Subcutaneous adipose tissue (tissue), 4 donors: Measurements from ENCODE around the gene CPN1. TPM values are rescaled to one million over a fixed set of nuclear protein-coding genes. Genes with fewer than 3 reads are reported as not detected.

Experiments
- total RNA-seq, 4 donors: library from RNA; depleted of rRNA; stranded (reverse); fragments of >200 nt; gene quantifications; one replicate each; pipeline ENCODE4 v1.1.0, GENCODE V29; 2016
- TF ChIP-seq, protein P1 (sequence below): fragments of 450-650 bp; IDR thresholded peaks from one replicate; pipeline ENCODE4 v1.5.1; 2016; ENCODE audit warnings: low read depth, mild to moderate bottlenecking, control low read depth, antibody characterized with exemption, moderate library complexity

CPN1 gene
- total RNA-seq, 4 donors from 2014 or later: not detected

GRCh38 chr10:99999319-100000108, 82.2 kb downstream of the CPN1 start:
- TF ChIP-seq, protein P1, sequence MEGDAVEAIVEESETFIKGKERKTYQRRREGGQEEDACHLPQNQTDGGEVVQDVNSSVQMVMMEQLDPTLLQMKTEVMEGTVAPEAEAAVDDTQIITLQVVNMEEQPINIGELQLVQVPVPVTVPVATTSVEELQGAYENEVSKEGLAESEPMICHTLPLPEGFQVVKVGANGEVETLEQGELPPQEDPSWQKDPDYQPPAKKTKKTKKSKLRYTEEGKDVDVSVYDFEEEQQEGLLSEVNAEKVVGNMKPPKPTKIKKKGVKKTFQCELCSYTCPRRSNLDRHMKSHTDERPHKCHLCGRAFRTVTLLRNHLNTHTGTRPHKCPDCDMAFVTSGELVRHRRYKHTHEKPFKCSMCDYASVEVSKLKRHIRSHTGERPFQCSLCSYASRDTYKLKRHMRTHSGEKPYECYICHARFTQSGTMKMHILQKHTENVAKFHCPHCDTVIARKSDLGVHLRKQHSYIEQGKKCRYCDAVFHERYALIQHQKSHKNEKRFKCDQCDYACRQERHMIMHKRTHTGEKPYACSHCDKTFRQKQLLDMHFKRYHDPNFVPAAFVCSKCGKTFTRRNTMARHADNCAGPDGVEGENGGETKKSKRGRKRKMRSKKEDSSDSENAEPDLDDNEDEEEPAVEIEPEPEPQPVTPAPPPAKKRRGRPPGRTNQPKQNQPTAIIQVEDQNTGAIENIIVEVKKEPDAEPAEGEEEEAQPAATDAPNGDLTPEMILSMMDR: no peak

DNA sequence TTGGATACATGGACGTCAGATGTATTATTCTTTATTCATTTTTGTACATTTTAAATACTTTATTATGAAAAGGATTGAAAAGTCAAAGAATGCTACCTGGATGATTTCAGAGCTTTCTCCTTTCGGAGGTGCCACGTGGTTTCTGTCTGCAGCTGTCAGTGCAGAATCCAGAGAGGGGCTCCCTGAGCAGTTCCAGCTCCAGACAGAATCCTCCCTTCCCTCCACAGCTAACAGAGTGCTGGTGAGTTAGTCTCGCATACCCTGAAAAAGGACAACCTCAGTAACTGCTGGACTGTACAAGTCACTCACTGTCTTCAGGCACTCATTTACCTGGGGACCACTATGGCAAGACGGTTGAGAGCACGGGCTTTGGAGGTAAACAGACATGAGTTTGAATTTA, 82.8 kb downstream of the CPN1 start:
- TF ChIP-seq, protein P1: no peak

GRCh38 chr10:99996671-99997648, 84.7 kb downstream of the CPN1 start:
- TF ChIP-seq, protein P1: no peak

DNA sequence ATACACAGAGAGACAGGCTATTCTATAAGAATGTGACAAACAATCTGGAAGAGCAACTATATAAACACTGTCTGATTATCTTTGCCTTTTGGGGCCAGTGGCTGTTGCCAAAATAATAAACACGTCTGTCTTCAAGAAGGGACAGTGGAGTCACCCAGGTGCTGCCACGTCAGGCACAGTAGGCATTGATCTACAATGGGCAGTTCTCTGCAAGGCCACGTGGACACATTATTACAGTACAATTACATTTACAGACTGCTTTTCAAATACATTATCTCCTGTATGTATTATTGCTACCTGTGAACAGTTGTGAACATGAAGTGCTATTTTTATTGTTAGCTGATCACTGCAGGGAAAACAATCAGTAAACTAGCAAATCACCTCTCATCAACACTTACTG, 86.0 kb downstream of the CPN1 start:
- TF ChIP-seq, protein P1: no peak

GRCh38 chr10:99995269-99995668, 86.4 kb downstream of the CPN1 start:
- TF ChIP-seq, protein P1: no peak

DNA sequence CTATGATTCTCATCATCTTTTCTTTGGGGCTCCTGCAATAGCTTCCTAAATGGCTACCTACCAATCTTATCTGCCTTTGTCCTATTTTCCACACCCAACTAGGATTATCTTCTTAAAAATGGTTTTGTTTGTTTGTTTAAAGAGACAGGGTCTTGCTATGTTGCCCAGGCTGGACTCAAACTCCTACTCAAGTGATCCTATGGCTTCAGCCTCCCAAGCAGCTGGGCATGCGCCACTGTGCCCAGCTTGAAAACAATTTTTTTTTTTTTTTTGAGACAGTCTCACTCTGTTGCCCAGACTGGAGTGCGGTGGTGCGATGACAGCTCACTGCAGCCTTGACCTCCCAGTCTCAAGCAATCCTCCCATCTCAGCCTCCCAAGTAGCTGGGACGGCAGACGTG, 86.9 kb downstream of the CPN1 start:
- TF ChIP-seq, protein P1: no peak
